SK-N-SH (cell line): ENCODE measurements around the gene ZNF518A.

Experiments
- CTCF ChIP-seq: fragments of 200-600 bp; sonication (generic); IDR thresholded peaks from 2 replicates; pipeline ENCODE4 v1.6.1; 2017; ENCODE audit warnings: antibody characterized with exemption, mild to moderate bottlenecking, moderate library complexity
- RFX5 ChIP-seq: IDR thresholded peaks from 2 replicates; pipeline ENCODE4 v1.6.1; 2012; ENCODE audit warnings: mild to moderate bottlenecking, improper control_type of control experiment, low read length
- TAF1 ChIP-seq: IDR thresholded peaks from 2 replicates; pipeline ENCODE4 v1.6.1; 2012; ENCODE audit warnings: low read depth, mild to moderate bottlenecking, low read length, moderate library complexity, borderline replicate concordance
- USF2 ChIP-seq: fragments of 150-350 bp; IDR thresholded peaks from 2 replicates; pipeline ENCODE4 v1.6.1; 2017; ENCODE audit warnings: antibody characterized with exemption, low read length, low read depth, borderline replicate concordance

GRCh38 chr10:96208946-96209345, 78.8 kb downstream of the ZNF518A start:
- no peak for TF ChIP-seq RFX5
- TF ChIP-seq CTCF, result no peak
- TF ChIP-seq TAF1, result no peak
- TF ChIP-seq USF2, result no peak
